SK-N-MC (cell line): Measurements from ENCODE around the gene MAMDC4.
A peak's percentile ranks its signal among the peaks of the same experiment; 100 is the strongest.

Experiments
- DNase-seq: peaks from one replicate; pipeline ENCODE4 v3.0.0-alpha.2; 2011; ENCODE audit warnings: low read depth, low spot score
- H3K27ac ChIP-seq: fragments of 200-600 bp; sonication (generic); 2 replicates; pipeline ENCODE4 v1.5.1; 2016; ENCODE audit warnings: mixed run types
- H3K36me3 ChIP-seq: fragments of 200-600 bp; sonication (generic); 2 replicates; pipeline ENCODE4 v1.6.1; 2017; ENCODE audit warnings: antibody characterized with exemption, low read length, mixed read lengths; ENCODE audit not compliant: insufficient read depth
- H3K4me3 ChIP-seq: fragments of 200-600 bp; sonication (generic); 2 replicates; pipeline ENCODE4 v1.5.1; 2016
- H3K9ac ChIP-seq: fragments of 200-600 bp; sonication (generic); 2 replicates; pipeline ENCODE4 v1.8.0; 2017; ENCODE audit warnings: mixed run types, mixed read lengths; ENCODE audit not compliant: insufficient read length
- H3K9me3 ChIP-seq: fragments of 200-600 bp; sonication (generic); 2 replicates; pipeline ENCODE4 v1.6.1; 2017; ENCODE audit warnings: low read depth, mild to moderate bottlenecking, antibody characterized with exemption, low read length, moderate library complexity, mixed read lengths
- EZH2 ChIP-seq: fragments of 200-600 bp; sonication (generic); IDR thresholded peaks from one replicate; pipeline ENCODE4 v1.6.1; 2017; ENCODE audit warnings: antibody characterized with exemption
- FOXP2 ChIP-seq: optimal IDR thresholded peaks from 2 replicates; pipeline ENCODE3; 2011; ENCODE audit warnings: mild to moderate bottlenecking, moderate library complexity; ENCODE audit not compliant: insufficient read depth; ENCODE audit errors: extremely low read length, control extremely low read depth
- POLR2AphosphoS5 ChIP-seq: IDR thresholded peaks from 2 replicates; pipeline ENCODE4 v1.6.1; 2012; ENCODE audit warnings: mild to moderate bottlenecking, low read depth, low read length, borderline replicate concordance

Gene MAMDC4

GRCh38 chr9:136855461-136856078, 3.4 kb downstream of the MAMDC4 start:
- Histone ChIP-seq H3K4me3 (no peak overlapping the region), H3K27ac (no peak overlapping the region), H3K36me3 (no peaks in the 10 kb centered on the region; the same call in 1 of the 2 replicates), H3K9ac (no peak overlapping the region), H3K9me3 (no peaks in the 10 kb centered on the region)
- TF ChIP-seq FOXP2 (no peak), POLR2AphosphoS5 (no peak), EZH2 (no peak)
- no peak for DNase-seq

- TF ChIP-seq EZH2 (no peak), POLR2AphosphoS5 (no peak), FOXP2 (no peak)
- Histone ChIP-seq H3K9me3 (no peaks in the 10 kb centered on the region), H3K9ac (no peak overlapping the region), H3K36me3 (peaks cover under 1% of the 10 kb centered on the region; the same call in 1 of the 2 replicates), H3K4me3 (no peak overlapping the region), H3K27ac (no peak overlapping the region)
- DNase-seq: no peak
Measured at GRCh38 chr9:136856079-136856476, 3.9 kb downstream of the MAMDC4 start.

- DNase-seq: no peak
- H3K9me3 ChIP-seq: no peaks in the 10 kb centered on the region
- H3K9ac ChIP-seq: no peak overlapping the region
- TF ChIP-seq EZH2 (no peak), POLR2AphosphoS5 (no peak), FOXP2 (no peak)
- no peak overlapping the region for H3K4me3 ChIP-seq
- no peak overlapping the region for H3K27ac ChIP-seq
- peaks cover 3% of the 10 kb centered on the region; the same call in 1 of the 2 replicates for H3K36me3 ChIP-seq
Measured at GRCh38 chr9:136856541-136857141, 4.5 kb downstream of the MAMDC4 start.

GRCh38 chr9:136857166-136857565, 5.0 kb downstream of the MAMDC4 start:
- Histone ChIP-seq H3K27ac (no peak overlapping the region), H3K9me3 (no peaks in the 10 kb centered on the region), H3K4me3 (no peak overlapping the region), H3K9ac (no peak overlapping the region), H3K36me3 (peaks cover 3% of the 10 kb centered on the region; the same call in 1 of the 2 replicates)
- no peak for DNase-seq
- no peak for TF ChIP-seq FOXP2
- no peak for TF ChIP-seq EZH2
- no peak for TF ChIP-seq POLR2AphosphoS5

GRCh38 chr9:136857581-136858412, 5.7 kb downstream of the MAMDC4 start:
- no peak overlapping the region for H3K9ac ChIP-seq

GRCh38 chr9:136858452-136858843, 6.3 kb downstream of the MAMDC4 start:
- no peak for DNase-seq
- Histone ChIP-seq H3K9me3 (no peaks in the 10 kb centered on the region), H3K36me3 (peaks cover 14% of the 10 kb centered on the region; the same call in 1 of the 2 replicates), H3K9ac (no peak overlapping the region), H3K27ac (no peak overlapping the region), H3K4me3 (no peak overlapping the region)
- TF ChIP-seq FOXP2: no peak
- no peak for TF ChIP-seq EZH2
- TF ChIP-seq POLR2AphosphoS5: no peak

More at GRCh38 chr9:136857581-136858412, 5.7 kb downstream of the MAMDC4 start:
- Histone ChIP-seq H3K9me3 (no peaks in the 10 kb centered on the region), H3K36me3 (peaks cover 8% of the 10 kb centered on the region; the same call in 1 of the 2 replicates), H3K4me3 (no peak overlapping the region), H3K27ac (no peak overlapping the region)
- TF ChIP-seq EZH2 (no peak), POLR2AphosphoS5 (peak; percentile 22; the same call in 1 of the 2 replicates), FOXP2 (no peak)
- DNase-seq: no peak

- H3K36me3 ChIP-seq: peaks cover 20% of the 10 kb centered on the region; the same call in 1 of the 2 replicates
- TF ChIP-seq FOXP2 (no peak), EZH2 (no peak), POLR2AphosphoS5 (no peak)
- no peaks in the 10 kb centered on the region for H3K9me3 ChIP-seq
- H3K27ac ChIP-seq: no peak overlapping the region
- H3K9ac ChIP-seq: no peak overlapping the region
- H3K4me3 ChIP-seq: no peak overlapping the region
- DNase-seq: no peak
Measured at GRCh38 chr9:136858844-136859757, 7.0 kb downstream of the MAMDC4 start.

GRCh38 chr9:136860529-136860928, 8.4 kb downstream of the MAMDC4 start:
- TF ChIP-seq EZH2: no peak
- 0 out of 2 replicates have a peak, but pooled peaks have one; percentile 23 for TF ChIP-seq POLR2AphosphoS5
- no peak for TF ChIP-seq FOXP2
- H3K27ac ChIP-seq: no peak overlapping the region
- no peaks in the 10 kb centered on the region for H3K9me3 ChIP-seq
- H3K36me3 ChIP-seq: peaks cover 20% of the 10 kb centered on the region; the same call in 1 of the 2 replicates
- H3K4me3 ChIP-seq: no peak overlapping the region
- H3K9ac ChIP-seq: no peak overlapping the region
- no peak for DNase-seq
